Esophagus muscularis mucosa (tissue), 3 donors: ENCODE data around the gene DNPH1.

ENCODE experiments used
- POLR2A ChIP-seq: fragments of 450-650 bp; IDR thresholded peaks from one replicate; pipeline ENCODE4 v1.6.1; 2017; ENCODE audit warnings: antibody characterized with exemption, moderate library complexity, mild to moderate bottlenecking, low read depth
- TF ChIP-seq, protein P1 (sequence below), 3 experiments: fragments of 200-600 bp in 2 of 3; fragments of 450-650 bp in 1 of 3; sonication (generic) in 2 of 3; IDR thresholded peaks; one replicate each; pipeline ENCODE4 v1.5.1; 2017 to 2019; ENCODE audit warnings: antibody characterized with exemption in 3 of 3, mild to moderate bottlenecking in 2 of 3, moderate library complexity in 1 of 3

DNA sequence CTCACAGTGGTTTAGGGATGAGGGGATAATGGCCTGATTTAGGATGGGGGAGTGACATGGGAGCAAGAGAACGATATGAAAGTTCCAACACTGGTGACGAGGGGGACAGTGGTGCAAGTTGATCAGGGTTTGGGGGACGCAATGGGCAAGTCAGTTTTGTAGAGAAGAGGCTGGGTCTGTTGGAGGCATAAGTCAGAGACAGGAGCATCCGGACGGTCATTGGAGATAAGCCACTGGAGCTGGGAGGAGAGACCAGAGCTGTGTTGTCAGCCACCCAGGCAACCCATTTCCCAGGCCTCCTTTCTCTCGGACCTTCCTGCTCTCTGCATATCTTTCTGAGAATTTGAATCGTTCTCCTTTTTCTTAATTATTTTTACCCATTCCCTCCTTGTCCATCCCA, 9.5 kb downstream of the DNPH1 start:
- TF ChIP-seq, protein P1, sequence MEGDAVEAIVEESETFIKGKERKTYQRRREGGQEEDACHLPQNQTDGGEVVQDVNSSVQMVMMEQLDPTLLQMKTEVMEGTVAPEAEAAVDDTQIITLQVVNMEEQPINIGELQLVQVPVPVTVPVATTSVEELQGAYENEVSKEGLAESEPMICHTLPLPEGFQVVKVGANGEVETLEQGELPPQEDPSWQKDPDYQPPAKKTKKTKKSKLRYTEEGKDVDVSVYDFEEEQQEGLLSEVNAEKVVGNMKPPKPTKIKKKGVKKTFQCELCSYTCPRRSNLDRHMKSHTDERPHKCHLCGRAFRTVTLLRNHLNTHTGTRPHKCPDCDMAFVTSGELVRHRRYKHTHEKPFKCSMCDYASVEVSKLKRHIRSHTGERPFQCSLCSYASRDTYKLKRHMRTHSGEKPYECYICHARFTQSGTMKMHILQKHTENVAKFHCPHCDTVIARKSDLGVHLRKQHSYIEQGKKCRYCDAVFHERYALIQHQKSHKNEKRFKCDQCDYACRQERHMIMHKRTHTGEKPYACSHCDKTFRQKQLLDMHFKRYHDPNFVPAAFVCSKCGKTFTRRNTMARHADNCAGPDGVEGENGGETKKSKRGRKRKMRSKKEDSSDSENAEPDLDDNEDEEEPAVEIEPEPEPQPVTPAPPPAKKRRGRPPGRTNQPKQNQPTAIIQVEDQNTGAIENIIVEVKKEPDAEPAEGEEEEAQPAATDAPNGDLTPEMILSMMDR (IDR thresholded peaks at IDR 0.05) = no peak
- no peak for TF ChIP-seq POLR2A
